ENCODE data around the gene TMEM175.
"Not testable (repeated sequence)": the region's sequence is repeated elsewhere in the genome, so short reads cannot be mapped to it uniquely, and the experiment has no call there.

DNA sequence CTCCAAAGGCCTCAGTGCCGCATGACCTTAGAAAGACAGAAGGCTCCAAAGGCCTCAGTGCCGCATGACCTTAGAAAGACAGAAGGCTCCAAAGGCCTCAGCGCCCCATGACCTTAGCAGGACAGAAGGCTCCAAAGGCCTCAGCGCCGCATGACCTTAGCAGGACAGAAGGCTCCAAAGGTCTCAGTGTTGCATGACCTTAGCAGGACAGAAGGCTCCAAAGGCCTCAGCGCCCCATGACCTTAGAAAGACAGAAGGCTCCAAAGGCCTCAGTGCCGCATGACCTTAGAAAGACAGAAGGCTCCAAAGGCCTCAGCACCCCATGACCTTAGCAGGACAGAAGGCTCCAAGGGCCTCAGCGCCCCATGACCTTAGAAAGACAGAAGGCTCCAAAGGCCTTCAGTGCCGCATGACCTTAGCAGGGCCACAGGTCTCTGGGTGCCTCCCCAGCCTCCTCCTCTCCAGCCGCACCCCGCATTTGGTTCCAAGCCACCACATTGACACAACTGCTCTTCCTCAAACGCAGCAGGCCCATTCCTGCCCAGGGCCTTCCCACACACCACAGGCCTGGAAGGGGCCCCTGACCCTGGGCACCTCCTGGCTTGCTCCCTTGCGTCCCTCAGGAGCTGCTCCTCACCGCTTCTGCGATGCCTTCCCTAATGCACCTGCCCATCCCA lies 13.1 kb upstream of the TMEM175 start:
- not testable (repeated sequence) for TF ChIP-seq CTCF (conservative IDR thresholded peaks at IDR 0.05); EZH2 (IDR thresholded peaks at IDR 0.05; ENCODE audit: low read depth)
